Keratinocyte (primary cell): Measurements from ENCODE around the gene TMEM132C. TPM values are rescaled to one million over a fixed set of nuclear protein-coding genes. Genes with fewer than 3 reads are reported as not detected.

ENCODE experiments used
- DNase-seq: peaks from one replicate; pipeline ENCODE4 v3.0.0-alpha.2; 2011; ENCODE audit warnings: low read depth, missing footprints, low spot score
- FAIRE-seq: peaks from 2 replicates; lab custom pipeline; 2011; peaks lifted over from hg19 to GRCh38; lab: Jason Lieb, UNC
- H2AFZ ChIP-seq: 2 replicates; pipeline ENCODE4 v1.6.0; 2012; ENCODE audit warnings: low read length, control low read depth, inconsistent platforms; ENCODE audit not compliant: control insufficient read depth
- H3K27ac ChIP-seq: 2 replicates; pipeline ENCODE4 v1.5.1; 2011; ENCODE audit warnings: low read length; ENCODE audit not compliant: control insufficient read depth, insufficient read depth
- H3K27me3 ChIP-seq: 3 replicates; pipeline ENCODE4 v1.6.0; 2011; ENCODE audit warnings: low read length; ENCODE audit not compliant: control insufficient read depth, insufficient read depth; ENCODE audit errors: extremely low read depth
- H3K36me3 ChIP-seq, 2 experiments: 2 replicates in 1 of 2; 3 replicates in 1 of 2; pipeline ENCODE4 v1.5.1; 2011; ENCODE audit warnings: low read length in 2 of 2, mild to moderate bottlenecking in 1 of 2; ENCODE audit not compliant: control insufficient read depth in 2 of 2, insufficient read depth in 2 of 2; ENCODE audit errors: extremely low read depth in 1 of 2
- H3K4me1 ChIP-seq: 3 replicates; pipeline ENCODE4 v1.5.1; 2011; ENCODE audit warnings: low read length; ENCODE audit not compliant: control insufficient read depth, insufficient read depth; ENCODE audit errors: extremely low read depth
- H3K4me2 ChIP-seq: 3 replicates; pipeline ENCODE4 v1.6.0; 2011; ENCODE audit warnings: low read depth, low read length; ENCODE audit not compliant: control insufficient read depth, insufficient read depth; ENCODE audit errors: extremely low read depth
- H3K4me3 ChIP-seq, 3 experiments: fragments of 200-600 bp in 1 of 3; sonication (generic) in 1 of 3; 2 replicates in 2 of 3; 3 replicates in 1 of 3; pipeline ENCODE4 v1.5.1; 2011 to 2016; ENCODE audit warnings: low read length in 3 of 3, mild to moderate bottlenecking in 3 of 3, control low read depth in 2 of 3, inconsistent platforms in 1 of 3, low read depth in 1 of 3, mixed read lengths in 1 of 3, mixed run types in 1 of 3, moderate library complexity in 1 of 3; ENCODE audit not compliant: control insufficient read depth in 2 of 3, insufficient read depth in 2 of 3; ENCODE audit errors: extremely low read depth in 1 of 3
- H3K79me2 ChIP-seq: 2 replicates; pipeline ENCODE4 v1.6.0; 2012; ENCODE audit warnings: low read length; ENCODE audit not compliant: control insufficient read depth, insufficient read depth
- H3K9ac ChIP-seq: 3 replicates; pipeline ENCODE4 v1.6.0; 2011; ENCODE audit warnings: low read length; ENCODE audit not compliant: control insufficient read depth, insufficient read depth; ENCODE audit errors: extremely low read depth
- H3K9me1 ChIP-seq: 3 replicates; pipeline ENCODE4 v1.6.0; 2011; ENCODE audit warnings: low read length; ENCODE audit not compliant: control insufficient read depth, insufficient read depth; ENCODE audit errors: extremely low read depth
- H3K9me3 ChIP-seq: 2 replicates; pipeline ENCODE4 v1.5.1; 2012; ENCODE audit warnings: low read depth, low read length; ENCODE audit not compliant: control insufficient read depth
- H4K20me1 ChIP-seq: 3 replicates; pipeline ENCODE4 v1.6.0; 2011; ENCODE audit warnings: low read length; ENCODE audit not compliant: control insufficient read depth, insufficient read depth; ENCODE audit errors: extremely low read depth
- CTCF ChIP-seq, 3 experiments: IDR thresholded peaks in 1 of 3; conservative IDR thresholded peaks in 1 of 3; optimal IDR thresholded peaks in 1 of 3; 2 replicates in 2 of 3; 3 replicates in 1 of 3; pipeline versions ENCODE3 to v1.5.1; 2011; ENCODE audit warnings: low read length in 3 of 3, mild to moderate bottlenecking in 3 of 3, moderate library complexity in 2 of 3, control low read depth in 1 of 3, inconsistent platforms in 1 of 3; ENCODE audit not compliant: insufficient read depth in 2 of 3; ENCODE audit errors: extremely low read depth in 1 of 3
- EZH2 ChIP-seq: IDR thresholded peaks from one replicate; pipeline ENCODE4 v1.6.1; 2012; ENCODE audit warnings: inconsistent platforms, mild to moderate bottlenecking, low read length, moderate library complexity
- dilution Hi-C: fragments of 300-500 bp; cut with MboI; formaldehyde crosslinking; loops from one replicate; pipeline ENCODE4 v1.7.0; 2020; ENCODE audit warnings: low sequenced_read_pairs; ENCODE audit not compliant: extremely low pct_ligation_motif_present
- polyA plus RNA-seq, 5 experiments: library from polyadenylated mRNA; depleted of rRNA in 3 of 5; stranded (reverse) in 3 of 5; stranded (forward) in 1 of 5; unstranded in 1 of 5; fragments of >200 nt; gene quantifications; 1 replicate in 1 of 5; 2 replicates in 3 of 5; 3 replicates in 1 of 5; pipeline versions ENCODE4 v1.2.1 to v1.2.3, GENCODE V29; 2011 to 2012; ENCODE audit warnings: missing spikeins in 2 of 5, low read depth in 1 of 5, low replicate concordance in 1 of 5

TMEM132C gene
- polyA plus RNA-seq, 1 donor (not counting 4 experiments of a cell fraction or from before 2014, with no cell fraction given): not detected

GRCh38 chr12:128388461-128389000 lies 121.6 kb downstream of the TMEM132C start:
- Histone ChIP-seq H3K9me3 (peaks cover 6% of the 10 kb centered on the region), H3K79me2 (no peaks in the 10 kb centered on the region), H4K20me1 (no peaks in the 10 kb centered on the region), H3K27ac (no peak overlapping the region), H2AFZ (no peak overlapping the region), H3K27me3 (no peaks in the 10 kb centered on the region), H3K4me2 (no peak overlapping the region), H3K9me1 (no peaks in the 10 kb centered on the region), H3K4me1 (no peaks in the 10 kb centered on the region), H3K36me3 (no peaks in the 10 kb centered on the region), H3K9ac (no peak overlapping the region), H3K4me3 (no peak overlapping the region)
- dilution Hi-C loops: no loop called here
- DNase-seq (no peak), FAIRE-seq (no peak)
- TF ChIP-seq CTCF (optimal IDR thresholded peaks at IDR 0.05 in 1 of 3, IDR thresholded peaks at IDR 0.05 in 1 of 3, conservative IDR thresholded peaks at IDR 0.05 in 1 of 3; ENCODE audit: extremely low read depth in 1 of 3, insufficient read depth in 2 of 3, low read length in 3 of 3) (no peak), EZH2 (no peak)

- dilution Hi-C loops: no loop called here
- no peak overlapping the region for H2AFZ ChIP-seq
- TF ChIP-seq EZH2: no peak
- TF ChIP-seq CTCF (optimal IDR thresholded peaks at IDR 0.05 in 1 of 3, IDR thresholded peaks at IDR 0.05 in 1 of 3, conservative IDR thresholded peaks at IDR 0.05 in 1 of 3; ENCODE audit: extremely low read depth in 1 of 3, insufficient read depth in 2 of 3, low read length in 3 of 3): no peak
- no peak overlapping the region for H3K4me3 ChIP-seq
- no peaks in the 10 kb centered on the region for H3K79me2 ChIP-seq
- H3K9ac ChIP-seq: no peak overlapping the region
- H3K36me3 ChIP-seq: no peaks in the 10 kb centered on the region
- no peaks in the 10 kb centered on the region for H3K27me3 ChIP-seq
- H3K4me2 ChIP-seq: no peak overlapping the region
- H3K9me3 ChIP-seq: peaks cover 6% of the 10 kb centered on the region
- FAIRE-seq (no peak), DNase-seq (no peak)
- H3K27ac ChIP-seq: no peak overlapping the region
- H3K9me1 ChIP-seq: no peaks in the 10 kb centered on the region
- no peaks in the 10 kb centered on the region for H3K4me1 ChIP-seq
- H4K20me1 ChIP-seq: no peaks in the 10 kb centered on the region
These were observed 126.4 kb downstream of the TMEM132C start for GRCh38 chr12:128393346-128393745.
